CD4-positive, alpha-beta T cell treated with Interleukin-4 for 1 hour (primary cell): ENCODE measurements around the gene PAPPA2.

Experiments
- DNase-seq, 2 donors: peaks; one replicate each; pipeline ENCODE4 v3.0.0-alpha.2; 2020 to 2022

Gene PAPPA2

GRCh38 chr1:176869577-176869976 lies 406.6 kb downstream of the PAPPA2 start:
- no peak for DNase-seq

GRCh38 chr1:176876966-176877515 lies 414.1 kb downstream of the PAPPA2 start:
- DNase-seq = no peak

DNA sequence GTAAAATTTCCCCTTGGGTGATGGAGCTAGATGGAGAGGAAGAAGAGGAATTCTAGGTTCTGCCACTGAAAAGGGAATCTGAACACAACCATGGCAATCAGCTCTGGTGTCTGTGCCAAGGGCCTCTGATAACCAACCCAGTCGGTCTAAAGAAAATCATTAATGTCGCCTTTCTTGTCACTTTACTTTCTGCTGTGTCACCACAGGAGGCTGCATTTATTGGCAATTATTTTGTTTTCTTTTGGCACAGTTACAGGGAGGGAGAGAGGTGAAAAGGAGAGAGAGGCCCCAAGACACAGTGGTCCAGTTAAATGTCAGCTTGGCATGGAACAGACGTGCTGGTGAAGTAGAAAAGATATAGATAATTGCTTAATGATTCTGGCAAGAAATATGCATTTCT lies 414.6 kb downstream of the PAPPA2 start:
- DNase-seq = no peak

GRCh38 chr1:176878750-176879536 lies 416.0 kb downstream of the PAPPA2 start:
- DNase-seq = no peak

DNA sequence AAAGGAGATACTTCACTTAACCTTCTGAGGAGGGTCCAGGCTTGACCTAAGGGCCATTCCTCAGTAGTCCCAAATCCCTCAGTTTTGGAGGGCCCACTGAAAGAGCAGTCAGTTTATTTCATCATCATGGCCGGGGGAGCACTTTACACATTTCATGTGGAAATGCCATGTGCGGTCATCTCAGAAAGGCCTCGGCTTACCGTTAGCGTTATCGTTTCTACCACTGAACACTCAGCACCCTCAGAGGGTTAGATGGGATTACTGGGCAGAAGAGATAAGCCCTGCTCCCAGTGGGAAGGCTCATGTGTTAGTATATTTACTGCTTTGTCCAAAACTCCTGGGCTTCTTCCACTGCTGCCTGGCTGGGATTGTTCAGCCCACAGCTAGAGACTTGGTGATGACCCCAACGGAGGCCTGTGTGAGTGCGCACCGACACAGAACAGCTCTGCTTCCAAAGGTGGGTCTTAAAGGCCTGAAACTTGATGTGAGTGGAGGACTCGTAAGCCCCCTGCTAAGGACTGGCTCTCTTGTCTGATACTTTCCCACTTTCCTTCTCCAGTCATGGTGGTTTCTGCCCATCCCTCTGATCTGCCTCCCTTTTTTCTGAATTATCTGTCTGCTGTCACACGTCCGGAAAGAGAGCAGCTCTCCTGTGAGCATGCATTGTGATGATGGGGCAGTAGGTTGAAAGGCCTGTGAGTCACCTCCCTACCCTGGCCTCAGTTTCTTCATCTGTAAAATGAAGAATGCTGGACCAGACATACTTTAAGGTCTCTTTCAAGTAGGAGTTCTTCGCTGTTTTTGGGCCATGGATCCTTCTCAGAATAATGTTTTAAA lies 417.0 kb downstream of the PAPPA2 start:
- no peak for DNase-seq

GRCh38 chr1:176880955-176881595 lies 418.1 kb downstream of the PAPPA2 start:
- peak in 1 of 2 donors; percentile 9 for DNase-seq

GRCh38 chr1:176884286-176884685 lies 421.3 kb downstream of the PAPPA2 start:
- no peak for DNase-seq

GRCh38 chr1:176884911-176885310 lies 421.9 kb downstream of the PAPPA2 start:
- DNase-seq = no peak

- no peak for DNase-seq
Observed at GRCh38 chr1:176885341-176885740, 422.4 kb downstream of the PAPPA2 start.

- no peak for DNase-seq
Observed at GRCh38 chr1:176885751-176886150, 422.8 kb downstream of the PAPPA2 start.

- no peak for DNase-seq
Observed at GRCh38 chr1:176888471-176889032, 425.6 kb downstream of the PAPPA2 start.

DNA sequence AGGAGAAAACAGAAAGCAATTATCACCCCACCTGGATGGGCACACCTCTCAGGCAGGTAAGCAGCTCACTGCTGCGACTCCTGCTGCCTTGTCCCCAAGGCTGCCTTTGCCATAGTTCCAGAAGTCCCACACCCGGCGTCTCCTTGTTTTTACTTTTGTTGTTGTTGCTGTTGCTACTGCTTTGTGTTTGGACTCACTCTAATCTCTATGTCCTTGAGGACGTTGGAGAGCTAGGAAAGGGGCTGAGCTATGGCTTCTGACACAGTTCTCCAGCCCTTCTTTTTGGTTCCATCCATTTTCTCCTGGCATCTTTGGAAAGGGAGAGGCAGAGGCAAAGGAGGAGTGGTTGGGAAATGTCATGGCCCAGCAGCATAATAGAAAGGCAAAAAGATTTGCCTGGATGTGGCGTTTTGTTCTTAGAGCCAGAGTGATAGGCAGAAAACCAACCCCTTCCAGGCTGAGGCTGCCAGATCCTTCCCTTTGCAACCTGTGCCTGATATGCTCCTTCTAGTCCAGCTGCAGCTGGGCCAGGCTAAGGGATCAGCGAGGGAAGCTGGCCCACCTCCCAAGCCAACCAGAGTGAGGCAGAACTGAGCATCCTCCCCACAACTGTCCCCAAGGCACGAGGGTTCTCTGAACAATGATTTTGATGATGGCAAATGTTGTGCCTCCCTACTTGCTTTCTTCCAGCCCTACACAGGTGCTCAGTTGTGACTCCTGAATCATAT lies 430.8 kb downstream of the PAPPA2 start:
- no peak for DNase-seq

DNA sequence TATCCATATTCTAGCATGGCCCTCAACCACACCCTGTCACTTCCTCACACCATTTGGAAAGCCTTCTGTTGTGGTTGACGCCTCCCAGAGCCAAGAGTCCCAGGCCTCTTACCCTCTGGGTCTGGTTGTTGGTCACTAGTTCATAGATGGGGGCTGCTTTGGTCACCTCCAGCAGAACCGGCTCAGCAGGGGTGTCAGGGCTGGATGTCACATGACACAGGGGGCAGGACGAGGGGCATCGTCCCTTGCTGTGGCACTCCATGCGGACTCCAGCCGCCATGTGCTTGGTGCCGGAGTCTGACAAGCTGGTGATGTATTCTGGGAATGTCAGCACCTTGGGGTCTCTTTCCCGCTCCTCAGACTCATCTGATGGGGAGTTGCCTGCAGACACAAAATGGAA lies 431.5 kb downstream of the PAPPA2 start:
- DNase-seq = no peak
